Measurements from ENCODE around the gene DICER1.

DNA sequence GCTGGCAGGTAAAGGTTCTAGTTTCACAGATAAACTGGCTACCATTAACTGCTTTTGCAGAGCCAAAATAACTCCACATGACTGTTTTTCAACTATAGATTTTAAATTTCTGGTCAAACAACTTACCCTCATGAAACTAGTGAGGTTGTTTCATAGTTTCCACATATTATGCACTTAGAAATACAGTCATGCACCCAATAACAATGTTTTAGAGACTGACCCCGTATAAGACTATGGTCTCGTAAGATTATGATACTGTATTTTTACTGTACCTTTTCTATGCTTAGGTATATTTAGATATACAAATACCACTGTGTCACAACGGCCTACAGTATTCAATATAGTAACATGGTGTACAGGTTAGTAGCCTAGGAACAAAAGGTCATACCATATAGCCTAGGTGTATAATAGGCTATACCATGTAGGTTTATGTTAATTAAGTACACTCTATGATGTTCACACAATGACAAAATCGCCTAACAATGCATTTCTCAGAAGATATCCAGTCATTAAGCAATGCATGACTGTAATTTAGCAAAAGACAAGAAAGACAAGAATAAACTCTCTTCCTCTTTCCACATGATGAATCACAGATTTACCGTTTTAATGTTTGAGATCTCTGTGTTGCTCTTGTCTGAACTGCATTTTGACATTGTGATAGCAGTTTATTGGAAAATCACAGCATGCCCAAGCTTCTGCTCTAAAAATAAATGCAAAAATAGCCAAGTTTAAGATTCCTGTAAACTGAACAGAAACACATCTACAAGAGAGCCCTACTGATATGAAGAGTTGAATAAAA lies 17.1 kb downstream of the DICER1 start:
- no peak for TF ChIP-seq EZH2 (IDR thresholded peaks at IDR 0.05; ENCODE audit: borderline replicate concordance, low read depth, low read length, severe bottlenecking)
- TF ChIP-seq, protein P1, sequence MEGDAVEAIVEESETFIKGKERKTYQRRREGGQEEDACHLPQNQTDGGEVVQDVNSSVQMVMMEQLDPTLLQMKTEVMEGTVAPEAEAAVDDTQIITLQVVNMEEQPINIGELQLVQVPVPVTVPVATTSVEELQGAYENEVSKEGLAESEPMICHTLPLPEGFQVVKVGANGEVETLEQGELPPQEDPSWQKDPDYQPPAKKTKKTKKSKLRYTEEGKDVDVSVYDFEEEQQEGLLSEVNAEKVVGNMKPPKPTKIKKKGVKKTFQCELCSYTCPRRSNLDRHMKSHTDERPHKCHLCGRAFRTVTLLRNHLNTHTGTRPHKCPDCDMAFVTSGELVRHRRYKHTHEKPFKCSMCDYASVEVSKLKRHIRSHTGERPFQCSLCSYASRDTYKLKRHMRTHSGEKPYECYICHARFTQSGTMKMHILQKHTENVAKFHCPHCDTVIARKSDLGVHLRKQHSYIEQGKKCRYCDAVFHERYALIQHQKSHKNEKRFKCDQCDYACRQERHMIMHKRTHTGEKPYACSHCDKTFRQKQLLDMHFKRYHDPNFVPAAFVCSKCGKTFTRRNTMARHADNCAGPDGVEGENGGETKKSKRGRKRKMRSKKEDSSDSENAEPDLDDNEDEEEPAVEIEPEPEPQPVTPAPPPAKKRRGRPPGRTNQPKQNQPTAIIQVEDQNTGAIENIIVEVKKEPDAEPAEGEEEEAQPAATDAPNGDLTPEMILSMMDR (IDR thresholded peaks at IDR 0.05; ENCODE audit: borderline replicate concordance, extremely low read depth, low read length, poor library complexity, severe bottlenecking) = no peak

Measured in DND-41 (cell line).